HG03103 (cell line): ENCODE measurements around the gene POLR2F.
"Not testable (repeated sequence)": the region's sequence is repeated elsewhere in the genome, so short reads cannot be mapped to it uniquely, and the experiment has no call there.

ENCODE experiments used
- ATAC-seq: cut with Tn5 transposase; IDR thresholded peaks from one replicate; pipeline ENCODE4 v1.9.1; 2021; ENCODE audit warnings: low read depth; ENCODE audit not compliant: unreplicated experiment

POLR2F gene

GRCh38 chr22:37976022-37976421 is 22.5 kb downstream of the POLR2F start:
- ATAC-seq, result not testable (repeated sequence)

DNA sequence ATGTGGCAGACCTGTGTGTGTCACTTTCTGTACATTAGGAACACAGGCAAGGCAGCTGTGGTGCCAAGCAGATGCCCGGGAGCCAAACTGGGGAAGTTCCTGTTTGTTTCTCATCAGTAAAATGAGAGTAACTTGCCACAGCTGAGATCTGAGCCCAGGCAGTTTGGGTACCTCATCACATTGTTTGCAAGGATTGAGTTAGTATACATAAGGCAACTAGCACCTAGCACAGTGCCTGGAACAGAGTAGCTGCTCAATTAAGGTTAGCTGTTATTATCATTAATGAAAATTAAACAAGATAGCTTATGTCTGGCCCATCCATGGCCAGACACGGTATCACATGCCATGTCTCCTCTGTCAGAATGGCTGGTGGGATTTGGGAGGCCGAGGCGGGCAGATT is 23.0 kb downstream of the POLR2F start:
- no peak for ATAC-seq

DNA sequence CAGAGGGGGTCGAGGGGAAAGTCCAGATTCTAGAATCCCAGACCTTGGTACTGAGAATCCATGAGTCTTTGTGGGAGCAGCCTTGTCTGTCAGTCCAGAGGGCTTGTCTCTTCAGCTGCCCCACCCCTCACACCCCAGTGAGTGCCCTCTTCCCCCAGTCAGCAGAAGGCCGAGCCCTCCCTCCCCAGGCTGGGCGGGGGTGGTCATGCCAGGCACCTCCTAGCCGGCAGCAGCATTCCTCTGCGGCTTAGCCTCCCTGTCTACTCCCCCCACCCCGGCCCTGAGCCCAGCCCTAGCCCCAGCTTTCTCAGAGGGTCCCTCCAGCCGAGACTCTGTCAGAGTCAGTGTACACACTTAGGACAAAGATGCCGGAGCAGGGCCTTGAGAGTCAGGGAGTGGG is 26.3 kb downstream of the POLR2F start:
- no peak for ATAC-seq

DNA sequence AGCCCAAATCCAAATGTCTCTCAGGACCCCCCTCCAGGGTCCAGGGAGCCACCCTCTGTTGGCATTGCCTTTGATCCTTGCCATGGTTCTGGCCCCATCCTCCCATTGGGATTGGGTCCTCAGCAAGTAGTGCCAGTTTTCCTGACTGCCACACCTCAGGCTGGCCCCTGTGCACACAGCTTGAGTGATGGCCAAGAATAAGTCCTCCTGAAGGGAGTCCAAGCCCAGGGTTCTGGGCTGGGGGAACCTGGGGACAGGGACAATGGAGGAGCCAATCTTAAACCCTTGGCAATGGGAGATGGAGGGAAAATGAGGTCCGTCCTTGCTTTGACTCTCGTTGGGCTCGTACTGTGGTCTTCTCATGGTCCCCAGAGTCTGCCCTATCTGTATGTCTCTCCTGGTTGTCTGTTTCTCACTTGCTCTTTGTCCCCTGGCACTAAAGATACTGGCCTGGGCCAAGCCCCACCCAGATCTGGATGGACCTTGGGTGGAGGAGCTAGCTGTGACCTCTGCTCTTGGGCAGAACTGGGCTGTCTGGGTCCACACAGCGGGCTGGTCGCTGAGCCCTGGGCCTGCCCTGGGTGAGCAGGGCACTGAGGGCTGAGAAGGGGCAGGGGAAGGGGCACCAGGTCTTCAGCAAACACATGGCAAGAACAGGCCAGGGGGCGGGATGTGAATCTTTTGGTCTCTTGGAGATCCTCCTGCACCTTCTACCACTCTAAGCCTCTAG is 27.9 kb downstream of the POLR2F start:
- ATAC-seq, result no peak

GRCh38 chr22:37982151-37982785 is 28.8 kb downstream of the POLR2F start:
- ATAC-seq, result no peak

DNA sequence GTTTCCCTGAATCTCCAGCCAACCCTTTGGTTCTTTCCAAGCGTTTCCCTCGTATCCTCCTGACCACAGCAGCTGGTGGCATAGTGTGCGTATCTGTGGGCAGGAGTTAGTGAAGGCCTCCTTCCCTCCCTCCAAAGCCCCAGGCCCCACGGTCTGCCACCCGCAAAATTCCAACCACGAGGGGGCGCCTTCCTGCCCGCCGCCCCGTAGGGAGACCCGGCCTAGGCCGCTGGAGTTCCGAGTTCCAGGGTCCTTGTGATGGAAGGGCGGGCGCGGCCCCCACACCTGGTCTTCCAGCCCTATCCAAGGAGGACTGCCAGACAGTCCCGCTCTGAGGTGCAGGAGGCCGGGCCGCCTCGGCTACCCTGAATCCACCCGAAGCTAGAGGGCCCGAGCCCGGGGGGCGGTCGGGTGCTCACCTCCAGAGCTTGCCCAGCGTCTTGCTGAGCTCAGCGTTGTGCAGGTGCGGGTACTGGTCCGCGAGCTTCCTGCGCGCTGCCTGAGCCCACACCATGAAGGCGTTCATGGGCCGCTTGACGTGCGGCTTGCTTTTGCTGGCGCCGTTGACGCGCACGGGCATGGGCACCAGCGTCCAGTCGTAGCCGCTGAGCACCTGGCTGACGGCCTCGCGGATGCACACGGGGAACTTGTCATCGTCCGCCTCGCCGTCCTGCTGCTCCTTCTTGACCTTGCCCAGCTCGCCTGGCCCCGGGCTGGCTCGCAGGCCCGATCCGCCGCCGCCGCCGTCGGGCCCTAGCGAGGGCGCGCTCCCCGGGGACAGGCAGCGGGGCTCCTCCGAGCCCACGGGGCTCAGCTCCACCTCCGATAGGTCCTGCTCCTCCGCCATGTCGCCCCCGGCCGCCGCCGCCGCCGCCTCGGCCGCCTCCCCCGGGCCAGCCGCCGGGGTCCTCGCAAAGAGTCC is 29.7 kb downstream of the POLR2F start:
- ATAC-seq, result no peak

DNA sequence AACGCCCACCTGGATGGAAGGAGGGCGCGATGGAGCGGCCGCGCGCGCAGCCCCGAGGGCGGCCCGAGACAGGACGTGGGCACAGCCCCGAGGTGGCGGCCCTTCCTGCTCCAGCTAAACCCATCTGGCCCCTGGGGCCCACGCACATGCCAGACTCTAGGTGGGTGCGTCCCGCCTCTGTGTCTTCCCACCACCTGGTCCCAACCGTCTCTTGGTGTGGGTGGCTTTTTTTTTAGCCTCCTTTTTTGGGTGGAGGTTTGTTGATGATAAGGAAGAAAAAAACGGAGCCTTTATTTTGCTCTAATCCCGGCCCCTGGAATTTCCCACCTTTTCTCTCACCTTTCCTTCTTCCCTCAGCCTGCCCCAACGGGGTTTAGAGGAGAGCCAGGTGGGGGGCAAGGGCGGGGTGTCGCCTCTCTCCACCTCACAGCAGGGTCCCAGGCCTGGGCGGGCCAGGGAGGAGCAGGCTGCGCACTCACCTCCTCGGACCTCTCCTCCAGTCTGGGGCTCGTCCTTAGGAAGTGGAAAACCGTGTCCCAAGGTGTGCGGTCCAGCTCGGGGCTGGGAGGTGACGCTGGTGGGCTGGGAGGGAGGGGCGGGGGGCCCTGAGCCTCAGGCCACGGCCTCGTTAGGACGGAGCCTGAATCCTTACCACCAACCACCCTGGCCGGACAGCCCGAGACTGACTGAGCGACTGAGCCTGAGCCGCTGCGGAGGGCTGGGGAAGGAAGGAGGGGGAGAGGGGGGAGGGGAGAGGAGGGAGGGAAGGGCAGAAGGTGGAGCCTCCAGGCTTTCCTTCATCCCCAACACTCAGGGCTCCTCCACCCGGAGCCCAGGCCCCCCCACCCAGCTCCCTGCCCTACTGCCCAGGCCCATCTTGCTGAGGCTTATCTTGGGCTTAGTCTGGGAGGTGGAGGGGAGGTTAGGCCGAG is 30.6 kb downstream of the POLR2F start, which contains the start of gene SOX10:
TSS of gene SOX10 (minus strand) at position 696 of the 932 bp plus-strand sequence. CDS start 771 bp downstream, outside the sequence.
- ATAC-seq, result no peak

GRCh38 chr22:37985050-37985585 is 31.6 kb downstream of the POLR2F start:
- ATAC-seq, result no peak

DNA sequence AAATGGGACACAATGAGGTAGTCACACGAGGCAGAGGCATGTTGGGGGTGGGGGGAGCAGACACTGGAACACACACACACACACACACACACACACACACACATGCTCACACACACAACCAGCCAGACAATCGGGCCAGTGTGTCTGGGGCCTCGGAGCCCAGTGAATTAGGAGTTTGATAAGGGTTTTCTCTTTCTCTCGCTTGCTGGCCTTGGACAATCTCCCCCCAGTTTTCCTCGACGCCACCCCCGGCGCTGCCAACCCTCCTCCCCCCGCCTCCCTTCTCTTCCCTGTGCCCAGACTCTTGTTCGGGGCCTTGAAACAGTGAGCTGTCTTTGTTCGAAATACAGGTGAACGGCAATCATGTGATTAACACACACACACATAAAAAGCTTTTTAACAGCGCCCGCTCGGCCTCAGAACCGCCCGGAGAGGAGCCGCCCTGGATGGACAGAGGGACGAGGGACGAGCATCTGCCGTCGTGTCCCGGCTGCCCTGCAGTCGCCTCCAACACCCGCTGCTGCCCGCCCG is 32.3 kb downstream of the POLR2F start:
- ATAC-seq, result no peak

DNA sequence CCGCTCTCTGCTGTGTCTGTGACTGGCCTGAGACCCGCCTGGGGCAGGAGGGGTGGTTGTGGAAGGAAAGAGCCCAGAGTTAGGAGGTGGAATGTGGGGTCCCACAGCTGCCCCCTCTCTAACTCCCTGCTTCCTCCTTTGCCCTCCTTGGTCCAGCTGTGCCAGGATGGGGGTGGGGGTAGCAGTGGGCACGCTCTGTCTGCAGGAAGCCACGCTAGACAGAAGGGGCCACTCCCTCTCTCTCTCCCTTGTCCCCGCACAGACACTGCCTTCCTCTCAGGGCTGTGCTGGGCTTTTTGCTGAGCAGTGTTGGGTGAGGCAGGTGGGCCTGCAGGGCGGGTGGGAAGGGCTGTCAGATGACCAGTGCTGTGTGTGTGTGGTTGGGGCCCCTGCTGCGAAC is 32.9 kb downstream of the POLR2F start:
- no peak for ATAC-seq

- no peak for ATAC-seq
These were observed 35.9 kb downstream of the POLR2F start for GRCh38 chr22:37989146-37990045.

GRCh38 chr22:37990301-37990700 is 36.8 kb downstream of the POLR2F start:
- ATAC-seq, result no peak

GRCh38 chr22:37990862-37991261 is 37.4 kb downstream of the POLR2F start:
- ATAC-seq, result no peak

DNA sequence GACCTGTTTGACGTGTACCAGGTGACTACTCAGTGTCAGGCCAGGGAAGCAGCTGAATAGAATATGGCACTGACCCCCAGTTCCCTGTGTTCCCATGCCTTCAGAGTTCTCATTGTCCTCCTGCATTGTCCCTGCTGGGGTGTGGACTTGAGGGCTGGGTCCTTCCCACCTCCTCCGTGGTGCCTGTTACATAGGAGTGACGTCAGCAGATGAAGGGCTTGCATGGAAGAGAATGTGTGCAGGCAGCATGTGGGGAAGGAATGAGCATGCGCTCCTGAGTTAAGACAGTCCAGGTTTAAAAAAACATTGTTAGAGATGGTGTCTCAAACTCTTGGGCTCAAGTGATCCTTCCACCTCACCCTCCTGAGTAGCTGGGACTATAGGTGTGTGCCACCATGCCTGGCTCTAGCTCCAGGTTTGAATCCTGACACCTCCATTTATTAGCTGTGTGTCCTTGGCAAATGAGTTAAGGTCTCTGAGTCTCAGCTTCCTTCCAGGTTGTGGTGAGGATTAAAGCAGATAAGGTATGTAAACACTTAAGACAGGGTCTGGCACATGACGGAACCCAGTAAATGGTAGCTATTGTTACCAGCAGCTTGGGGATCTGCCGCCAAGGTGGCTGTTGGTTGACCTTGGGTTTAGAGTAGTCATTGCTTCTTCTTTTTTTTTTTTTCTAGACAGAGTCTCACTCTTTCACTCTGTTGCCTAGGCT is 38.4 kb downstream of the POLR2F start:
- ATAC-seq, result no peak

GRCh38 chr22:37994049-37994448 is 40.5 kb downstream of the POLR2F start:
- ATAC-seq, result no peak

DNA sequence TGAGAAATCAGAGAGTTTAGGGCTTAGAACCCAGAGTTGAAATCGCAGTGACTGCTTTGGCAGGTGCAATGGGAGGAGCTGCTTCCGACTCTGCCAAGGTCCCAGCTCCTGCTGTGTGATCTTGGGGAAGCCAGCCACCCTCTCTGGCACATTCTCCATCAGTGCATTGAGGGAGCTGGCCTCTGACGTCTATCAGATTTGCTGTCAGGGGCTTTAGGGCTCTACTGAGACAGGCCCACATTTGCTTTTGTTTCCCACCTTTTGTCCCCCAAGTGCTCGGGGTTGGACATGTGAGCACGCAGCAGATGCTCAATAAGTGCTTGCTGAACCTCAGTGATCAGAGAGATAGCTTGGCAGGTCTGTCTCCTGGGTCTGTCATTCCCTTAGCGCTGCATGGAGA is 41.5 kb downstream of the POLR2F start:
- ATAC-seq, result no peak

GRCh38 chr22:37995460-37995859 is 42.0 kb downstream of the POLR2F start:
- ATAC-seq, result no peak

- no peak for ATAC-seq
These were observed 42.6 kb downstream of the POLR2F start for GRCh38 chr22:37996079-37996478.
